HG03342 (cell line): ENCODE measurements around the gene CTAGE9.

Experiments used
- ATAC-seq: cut with Tn5 transposase; IDR thresholded peaks from one replicate; pipeline ENCODE4 v1.9.1; 2021; ENCODE audit warnings: mild to moderate bottlenecking, moderate library complexity; ENCODE audit not compliant: unreplicated experiment

The CTAGE9 gene

DNA sequence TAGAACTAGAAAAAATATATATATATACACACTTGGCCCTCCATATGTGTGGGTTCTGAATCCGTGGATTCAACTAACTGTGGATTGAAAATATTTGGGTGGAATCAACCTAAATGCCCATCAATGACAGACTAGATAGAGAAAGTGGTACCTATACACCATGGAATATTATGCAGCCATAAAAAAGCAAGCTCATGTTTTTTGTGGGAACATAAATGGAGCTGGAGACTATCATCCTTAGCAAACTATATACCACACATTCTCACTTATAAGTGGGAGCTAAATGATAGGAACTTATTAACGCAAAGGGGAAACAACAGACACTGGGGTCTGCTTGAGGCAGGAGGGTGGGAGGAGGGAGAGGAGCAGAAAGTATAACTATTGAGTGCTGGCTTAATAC is 37.6 kb downstream of the CTAGE9 start:
- no peak for ATAC-seq

DNA sequence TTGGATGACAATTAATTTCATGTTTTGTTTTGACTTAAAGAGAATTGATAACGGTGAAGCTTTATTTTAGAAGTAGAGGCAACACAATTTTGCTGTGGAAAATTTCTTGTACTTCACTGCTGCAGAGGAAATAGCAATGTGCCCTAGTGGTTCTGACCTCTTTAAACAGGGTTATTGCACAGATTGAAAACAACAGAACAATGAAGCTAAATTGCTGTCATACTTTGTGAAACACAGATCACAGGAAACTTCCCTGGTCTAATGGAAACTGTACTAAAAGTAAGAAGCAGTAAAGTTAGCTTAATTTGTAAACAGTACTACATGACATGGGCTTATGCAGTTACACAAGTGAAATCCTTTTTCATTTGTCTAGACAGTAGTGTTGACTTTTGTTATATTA is 40.9 kb downstream of the CTAGE9 start:
- no peak for ATAC-seq

DNA sequence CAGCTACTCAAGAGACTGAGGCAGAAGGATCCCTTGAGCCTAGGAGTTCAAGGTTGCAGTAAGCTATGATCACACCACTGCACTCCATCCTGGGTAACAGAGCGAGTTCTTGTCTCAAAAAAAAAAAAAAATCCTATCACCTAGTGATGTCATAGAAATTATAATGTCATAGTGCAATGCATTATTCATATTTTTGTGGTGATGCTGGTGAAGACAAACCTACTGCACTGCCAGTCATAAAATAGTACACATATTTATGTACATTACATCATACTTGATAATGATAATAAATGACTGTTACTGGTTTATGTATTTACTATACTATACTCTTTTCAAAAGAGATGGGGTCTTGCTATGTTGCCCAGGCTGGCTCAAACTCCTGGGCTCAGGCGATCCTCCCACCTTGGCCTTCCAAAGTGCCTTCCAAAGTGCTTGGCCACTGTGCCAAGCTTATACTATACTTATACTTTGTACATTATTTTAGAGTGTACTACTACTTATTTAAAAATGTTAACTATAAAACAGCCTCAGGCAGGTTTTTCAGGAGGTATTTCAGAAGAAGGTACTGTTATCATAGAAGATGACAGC is 47.1 kb downstream of the CTAGE9 start:
- no peak for ATAC-seq

DNA sequence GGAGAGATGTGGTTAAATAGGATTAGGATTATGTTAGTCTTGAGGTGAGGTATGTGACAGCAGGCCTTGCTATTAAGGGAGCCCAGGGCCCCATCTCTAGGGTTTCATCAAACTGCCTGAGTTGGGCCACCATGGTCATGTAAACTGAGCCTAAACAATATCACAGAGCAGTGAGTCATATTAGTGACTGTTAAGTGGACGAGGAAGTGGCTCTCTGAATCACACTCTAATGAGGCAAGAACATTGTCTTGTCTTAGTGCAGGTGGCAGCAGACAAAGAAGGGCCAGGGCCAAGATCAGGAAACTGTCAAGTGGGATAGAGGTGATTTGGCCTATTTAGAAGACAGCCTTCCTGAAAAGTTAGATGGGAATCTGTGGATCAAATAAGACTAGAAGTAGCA is 50.6 kb downstream of the CTAGE9 start:
- no peak for ATAC-seq
